Activated naive CD8-positive, alpha-beta T cell treated with anti-CD3 and anti-CD28 coated beads, Interleukin-2, amount 50 U/mL, for 24 hours (primary cell): ENCODE results near the gene RWDD3.

ENCODE experiments used
- ATAC-seq: fragments of 150-1000 bp; cut with Tn5 transposase; one replicate; pipeline ENCODE4 v1.10.0; 2021
- DNase-seq: peaks from one replicate; pipeline ENCODE4 v3.0.0; 2021
- H3K27ac Mint-ChIP-seq: one replicate; pipeline ENCODE4 v1.8.0; 2021; ENCODE audit warnings: mild to moderate bottlenecking, mixed read lengths
- H3K27me3 Mint-ChIP-seq: one replicate; pipeline ENCODE4 v1.8.0; 2021; ENCODE audit warnings: mixed read lengths
- H3K36me3 Mint-ChIP-seq: one replicate; pipeline ENCODE4 v1.8.0; 2021; ENCODE audit warnings: low read depth, mixed read lengths
- H3K4me1 Mint-ChIP-seq: one replicate; pipeline ENCODE4 v1.8.0; 2021; ENCODE audit warnings: mixed read lengths
- H3K4me3 Mint-ChIP-seq: one replicate; pipeline ENCODE4 v1.8.0; 2021; ENCODE audit warnings: mild to moderate bottlenecking, moderate library complexity, mixed read lengths
- H3K9me3 Mint-ChIP-seq: one replicate; pipeline ENCODE4 v1.8.0; 2021; ENCODE audit warnings: mixed read lengths

Gene RWDD3

DNA sequence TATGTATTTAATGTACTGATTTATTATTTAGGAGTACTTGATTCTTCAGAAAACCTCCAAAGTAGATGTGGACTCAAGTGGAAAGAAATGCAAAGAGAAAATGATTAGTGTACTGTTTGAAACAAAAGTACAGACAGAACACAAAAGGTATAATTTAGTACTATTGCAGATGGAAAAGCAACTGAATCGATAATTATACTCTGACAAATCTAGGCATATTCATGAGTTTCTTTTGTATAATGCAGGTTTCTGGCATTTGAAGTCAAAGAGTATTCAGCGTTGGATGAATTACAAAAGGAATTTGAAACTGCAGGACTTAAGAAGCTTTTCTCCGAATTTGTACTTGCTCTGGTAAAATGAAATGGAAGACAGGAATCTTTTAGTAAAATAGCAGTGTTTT, 12.5 kb downstream of the RWDD3 start:
- no peak for DNase-seq
- peaks cover 18% of the 10 kb centered on the region for H3K36me3 Mint-ChIP-seq

DNA sequence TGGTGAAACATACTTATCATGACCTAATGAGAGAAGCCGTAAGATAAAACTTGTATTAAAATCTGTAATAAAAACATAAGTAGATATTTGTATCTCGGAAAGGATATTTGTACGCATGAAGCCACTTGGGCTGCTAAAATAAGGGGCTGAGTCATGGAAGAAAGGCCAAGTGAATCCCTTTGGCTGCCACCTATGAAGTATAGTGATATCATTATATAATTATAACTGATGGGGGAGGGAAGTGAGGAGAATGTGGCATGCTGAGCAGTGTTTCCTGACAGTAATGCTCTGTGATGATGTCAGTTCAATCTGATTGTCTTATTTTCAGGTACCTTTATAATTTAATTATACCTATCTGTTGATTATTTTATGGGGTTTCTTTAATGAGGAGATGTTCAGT, 13.6 kb downstream of the RWDD3 start:
- no peak for ATAC-seq
- Mint-ChIP-seq H3K27me3 (no peaks in the 10 kb centered on the region), H3K27ac (no peak overlapping the region), H3K4me3 (no peak overlapping the region), H3K4me1 (peaks cover 7% of the 10 kb centered on the region), H3K9me3 (no peaks in the 10 kb centered on the region), H3K36me3 (peaks cover 20% of the 10 kb centered on the region)
- DNase-seq = no peak

More for the DNA sequence above, 12.5 kb downstream of the RWDD3 start:
- H3K4me1 Mint-ChIP-seq = peaks cover 3% of the 10 kb centered on the region
- H3K4me3 Mint-ChIP-seq = no peak overlapping the region
- no peak for ATAC-seq
- H3K27ac Mint-ChIP-seq = no peak overlapping the region
- no peaks in the 10 kb centered on the region for H3K27me3 Mint-ChIP-seq
- H3K9me3 Mint-ChIP-seq = peaks cover 5% of the 10 kb centered on the region

DNA sequence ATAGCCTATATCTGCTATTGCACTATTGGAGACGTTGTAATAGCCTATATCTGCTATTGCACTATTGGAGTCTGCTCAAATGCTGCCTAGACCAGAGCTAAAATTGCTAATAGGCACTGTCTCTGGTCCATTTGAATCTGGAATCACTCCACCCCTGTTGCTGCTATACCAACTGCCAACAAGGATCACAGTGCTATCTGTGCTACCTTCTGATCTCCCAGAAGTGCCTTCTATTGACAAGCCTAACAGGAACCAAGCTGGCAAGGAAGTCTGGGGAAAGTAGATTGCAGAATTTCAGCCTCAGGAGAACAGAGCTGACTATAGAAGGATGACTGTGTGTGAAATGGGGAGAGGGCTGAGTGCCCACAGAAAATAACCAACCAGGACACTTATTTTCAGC, 15.9 kb downstream of the RWDD3 start:
- Mint-ChIP-seq H3K27me3 (no peaks in the 10 kb centered on the region), H3K4me1 (peaks cover 4% of the 10 kb centered on the region), H3K9me3 (peaks cover 4% of the 10 kb centered on the region), H3K4me3 (no peak overlapping the region), H3K27ac (no peak overlapping the region), H3K36me3 (peaks cover 26% of the 10 kb centered on the region)
- ATAC-seq = no peak
- no peak for DNase-seq

DNA sequence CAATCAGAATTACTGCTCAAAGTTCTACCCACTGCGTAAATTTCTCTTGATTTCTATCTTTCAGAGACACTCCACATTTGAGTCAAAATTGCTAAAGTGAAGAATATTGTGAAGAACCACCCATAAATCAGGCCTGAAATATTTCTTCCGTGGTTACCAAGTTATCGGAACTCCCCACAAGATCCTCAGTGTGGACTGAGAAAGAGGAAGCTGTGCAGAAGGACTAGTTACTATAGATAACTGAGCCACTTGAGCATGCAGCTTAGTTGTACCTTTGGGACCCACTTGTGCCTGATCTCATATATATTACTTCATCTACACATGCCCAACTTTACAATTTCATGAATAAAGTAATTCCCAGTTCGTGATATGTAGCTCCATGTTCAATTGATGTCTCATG, 18.4 kb downstream of the RWDD3 start:
- Mint-ChIP-seq H3K27me3 (no peaks in the 10 kb centered on the region), H3K9me3 (peaks cover 4% of the 10 kb centered on the region), H3K4me1 (peaks cover 4% of the 10 kb centered on the region), H3K27ac (no peak overlapping the region), H3K4me3 (no peak overlapping the region), H3K36me3 (peaks cover 21% of the 10 kb centered on the region)
- no peak for ATAC-seq
- no peak for DNase-seq

DNA sequence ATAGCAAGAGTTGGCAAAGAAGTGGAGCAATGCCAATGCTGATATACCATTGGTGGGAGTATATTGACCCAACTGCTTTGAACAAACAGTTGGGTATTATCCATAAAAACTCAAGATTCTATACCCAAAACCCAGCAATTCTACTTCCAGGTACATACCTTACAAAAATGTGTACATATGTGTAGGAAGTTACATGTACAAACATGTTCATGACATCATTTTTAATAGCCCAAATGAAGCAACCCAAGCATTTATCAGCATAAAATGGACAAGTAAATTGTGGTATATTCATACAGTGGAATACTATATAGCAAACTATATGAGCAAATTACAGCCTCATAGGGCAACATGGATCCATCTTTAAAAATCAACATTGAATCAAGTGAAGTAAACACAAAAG, 20.9 kb downstream of the RWDD3 start:
- H3K4me1 Mint-ChIP-seq = peaks cover 4% of the 10 kb centered on the region
- no peaks in the 10 kb centered on the region for H3K27me3 Mint-ChIP-seq
- no peak for ATAC-seq
- H3K36me3 Mint-ChIP-seq = peaks cover 21% of the 10 kb centered on the region
- no peak overlapping the region for H3K27ac Mint-ChIP-seq
- H3K4me3 Mint-ChIP-seq = no peak overlapping the region
- peaks cover 4% of the 10 kb centered on the region for H3K9me3 Mint-ChIP-seq
- no peak for DNase-seq

DNA sequence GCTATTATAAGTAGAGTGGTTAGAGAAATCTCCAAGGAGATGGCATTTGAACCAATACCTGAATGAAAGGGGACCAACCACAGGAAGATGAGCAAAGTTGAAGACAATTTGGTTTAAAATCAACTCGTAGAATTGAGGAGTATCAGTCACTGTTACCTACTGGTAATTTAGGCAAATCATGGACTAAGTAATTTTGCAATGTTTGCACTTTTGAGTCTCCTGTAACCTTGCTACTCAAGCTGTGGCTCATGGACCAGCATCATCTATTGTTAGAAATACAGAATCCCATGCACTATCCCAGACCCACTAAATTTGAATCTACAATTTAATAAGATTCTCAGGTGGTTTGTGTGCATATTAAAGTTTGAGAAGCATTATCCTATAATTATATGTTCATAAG, 21.8 kb downstream of the RWDD3 start:
- DNase-seq = no peak
- Mint-ChIP-seq H3K36me3 (peaks cover 21% of the 10 kb centered on the region), H3K27me3 (no peaks in the 10 kb centered on the region), H3K4me3 (no peak overlapping the region), H3K27ac (no peak overlapping the region), H3K4me1 (peaks cover 4% of the 10 kb centered on the region), H3K9me3 (peaks cover 4% of the 10 kb centered on the region)
- ATAC-seq = no peak

DNA sequence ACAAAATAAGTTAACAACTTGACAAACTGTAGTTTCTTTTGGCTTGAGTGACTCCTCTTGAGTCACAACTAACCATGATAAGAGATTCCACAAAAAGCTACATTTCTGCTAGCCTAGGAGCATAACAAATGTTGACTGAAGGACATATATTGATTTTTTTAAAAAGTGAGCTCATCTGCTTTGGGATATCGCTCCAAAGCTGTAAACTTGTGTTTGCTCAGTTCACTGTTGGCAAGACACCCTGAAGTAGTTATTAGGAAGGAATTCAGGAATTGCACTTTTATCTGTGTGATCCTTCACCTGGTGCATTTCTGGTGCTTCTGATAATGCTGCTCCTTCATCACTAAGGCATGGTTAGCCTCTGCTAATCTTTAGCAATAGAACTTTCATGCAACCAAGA, 23.7 kb downstream of the RWDD3 start:
- DNase-seq = no peak
- Mint-ChIP-seq H3K4me3 (no peak overlapping the region), H3K27me3 (no peaks in the 10 kb centered on the region), H3K36me3 (peaks cover 10% of the 10 kb centered on the region), H3K4me1 (no peaks in the 10 kb centered on the region), H3K9me3 (peaks cover 4% of the 10 kb centered on the region), H3K27ac (no peak overlapping the region)
- ATAC-seq = no peak

DNA sequence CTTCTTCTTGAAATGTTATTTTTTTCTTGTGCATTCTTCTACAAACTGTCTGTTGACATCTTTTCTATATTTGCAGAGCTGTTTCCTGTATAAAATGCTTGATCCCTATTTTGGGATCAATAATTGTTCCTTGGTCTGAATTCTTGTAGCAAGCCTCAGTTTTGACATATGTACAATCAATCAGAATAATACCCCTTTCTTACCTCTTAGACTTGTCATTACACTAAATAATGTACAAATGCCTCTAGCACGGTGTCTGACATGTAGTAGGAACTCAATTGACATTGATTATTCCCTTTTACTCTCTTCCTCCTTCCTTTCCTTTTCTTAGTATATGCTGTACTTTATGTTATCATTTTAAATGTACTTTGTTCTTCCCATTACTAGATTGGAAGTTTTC, 25.2 kb downstream of the RWDD3 start:
- Mint-ChIP-seq H3K4me3 (no peak overlapping the region), H3K4me1 (no peaks in the 10 kb centered on the region), H3K27me3 (no peaks in the 10 kb centered on the region), H3K36me3 (no peaks in the 10 kb centered on the region), H3K27ac (no peak overlapping the region), H3K9me3 (no peaks in the 10 kb centered on the region)
- DNase-seq (no peak), ATAC-seq (no peak)

DNA sequence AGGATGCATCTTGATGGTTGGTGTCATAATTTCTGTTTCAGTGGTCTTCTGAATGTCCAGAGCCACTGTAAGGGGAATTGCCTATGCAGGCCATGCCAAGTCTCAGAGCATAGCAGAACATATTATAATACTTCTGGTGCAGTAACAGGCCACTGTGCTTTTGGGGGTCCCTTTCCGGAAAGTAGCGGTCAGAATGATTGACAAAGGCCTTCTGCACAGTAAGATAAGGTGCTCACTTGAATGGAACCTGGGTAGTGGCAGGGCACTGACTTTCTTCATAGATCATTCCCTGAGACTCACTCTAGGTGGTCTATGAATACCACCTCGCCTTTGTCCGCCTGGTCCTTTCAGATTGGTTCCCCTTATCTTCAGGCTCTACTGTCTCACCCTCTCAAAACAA, 28.9 kb downstream of the RWDD3 start:
- peaks cover 2% of the 10 kb centered on the region for H3K27me3 Mint-ChIP-seq
- no peak for ATAC-seq
- no peak overlapping the region for H3K27ac Mint-ChIP-seq
- no peaks in the 10 kb centered on the region for H3K36me3 Mint-ChIP-seq
- no peaks in the 10 kb centered on the region for H3K9me3 Mint-ChIP-seq
- no peak overlapping the region for H3K4me3 Mint-ChIP-seq
- no peak for DNase-seq
- no peaks in the 10 kb centered on the region for H3K4me1 Mint-ChIP-seq

DNA sequence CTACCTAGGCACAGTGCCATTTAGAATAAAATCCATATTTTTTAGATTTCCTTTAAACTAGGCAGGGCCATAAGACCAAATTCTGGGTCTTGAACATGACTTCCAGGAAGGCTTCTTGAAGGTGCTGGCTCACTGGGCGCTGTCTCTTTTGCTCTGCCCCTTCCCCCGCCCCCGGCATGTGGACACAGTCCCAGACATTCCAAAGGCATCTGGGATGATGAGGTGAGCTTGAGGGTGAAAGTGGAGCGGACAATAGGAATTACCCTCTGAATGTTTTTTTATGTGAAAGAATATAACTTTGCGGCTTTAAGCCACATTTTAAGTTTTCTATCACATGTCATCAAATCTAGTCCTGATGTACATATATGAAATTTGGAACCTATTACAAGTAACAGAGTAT, 29.4 kb downstream of the RWDD3 start:
- H3K9me3 Mint-ChIP-seq = no peaks in the 10 kb centered on the region
- ATAC-seq (no peak), DNase-seq (no peak)
- no peak overlapping the region for H3K4me3 Mint-ChIP-seq
- no peaks in the 10 kb centered on the region for H3K36me3 Mint-ChIP-seq
- H3K27me3 Mint-ChIP-seq = peaks cover 2% of the 10 kb centered on the region
- no peak overlapping the region for H3K27ac Mint-ChIP-seq
- H3K4me1 Mint-ChIP-seq = no peaks in the 10 kb centered on the region

DNA sequence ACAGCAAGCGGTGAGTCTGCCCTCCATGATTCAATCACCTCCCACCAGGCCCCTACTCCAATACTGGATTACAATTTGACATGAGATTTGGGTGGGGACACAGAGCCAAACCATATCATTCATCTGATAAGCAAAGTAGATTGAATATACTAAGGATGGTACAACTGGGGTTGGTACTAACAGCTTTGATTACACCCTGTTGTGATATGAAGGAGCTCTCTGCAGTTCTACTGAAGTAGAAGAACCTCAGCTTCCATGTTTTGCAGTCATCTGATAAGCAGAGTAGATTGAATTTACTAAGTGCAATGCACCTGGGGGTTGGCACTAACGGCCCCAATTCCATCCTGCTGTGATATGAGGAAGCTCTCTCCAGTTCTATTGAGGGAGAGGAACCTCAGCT, 31.1 kb downstream of the RWDD3 start:
- no peaks in the 10 kb centered on the region for H3K36me3 Mint-ChIP-seq
- ATAC-seq (no peak), DNase-seq (no peak)
- H3K4me3 Mint-ChIP-seq = no peak overlapping the region
- no peaks in the 10 kb centered on the region for H3K9me3 Mint-ChIP-seq
- H3K4me1 Mint-ChIP-seq = no peaks in the 10 kb centered on the region
- H3K27ac Mint-ChIP-seq = no peak overlapping the region
- H3K27me3 Mint-ChIP-seq = peaks cover 5% of the 10 kb centered on the region

DNA sequence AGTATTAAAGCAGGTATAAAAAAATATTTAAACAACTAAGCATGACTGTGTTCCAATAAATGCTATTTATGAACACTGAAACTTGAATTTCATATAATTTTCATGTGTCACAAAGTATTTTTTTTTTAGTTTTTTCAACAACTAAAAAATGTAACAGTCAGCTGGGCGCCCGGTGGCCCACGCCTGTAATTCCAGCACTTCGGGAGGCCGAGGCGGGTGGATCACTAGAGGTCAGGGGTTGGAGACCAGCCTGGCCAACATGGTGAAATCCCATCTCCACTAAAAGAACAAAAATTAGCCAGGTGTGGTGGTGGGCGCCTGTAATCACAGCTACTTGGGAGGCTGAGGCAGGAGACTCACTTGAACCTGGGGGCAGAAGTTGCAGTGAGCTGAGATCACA, 42.4 kb downstream of the RWDD3 start:
- DNase-seq (no peak), ATAC-seq (no peak)
- H3K27ac Mint-ChIP-seq = no peak overlapping the region
- peaks cover 16% of the 10 kb centered on the region for H3K9me3 Mint-ChIP-seq
- no peaks in the 10 kb centered on the region for H3K36me3 Mint-ChIP-seq
- H3K4me3 Mint-ChIP-seq = no peak overlapping the region
- H3K27me3 Mint-ChIP-seq = peaks cover 10% of the 10 kb centered on the region
- H3K4me1 Mint-ChIP-seq = no peaks in the 10 kb centered on the region

DNA sequence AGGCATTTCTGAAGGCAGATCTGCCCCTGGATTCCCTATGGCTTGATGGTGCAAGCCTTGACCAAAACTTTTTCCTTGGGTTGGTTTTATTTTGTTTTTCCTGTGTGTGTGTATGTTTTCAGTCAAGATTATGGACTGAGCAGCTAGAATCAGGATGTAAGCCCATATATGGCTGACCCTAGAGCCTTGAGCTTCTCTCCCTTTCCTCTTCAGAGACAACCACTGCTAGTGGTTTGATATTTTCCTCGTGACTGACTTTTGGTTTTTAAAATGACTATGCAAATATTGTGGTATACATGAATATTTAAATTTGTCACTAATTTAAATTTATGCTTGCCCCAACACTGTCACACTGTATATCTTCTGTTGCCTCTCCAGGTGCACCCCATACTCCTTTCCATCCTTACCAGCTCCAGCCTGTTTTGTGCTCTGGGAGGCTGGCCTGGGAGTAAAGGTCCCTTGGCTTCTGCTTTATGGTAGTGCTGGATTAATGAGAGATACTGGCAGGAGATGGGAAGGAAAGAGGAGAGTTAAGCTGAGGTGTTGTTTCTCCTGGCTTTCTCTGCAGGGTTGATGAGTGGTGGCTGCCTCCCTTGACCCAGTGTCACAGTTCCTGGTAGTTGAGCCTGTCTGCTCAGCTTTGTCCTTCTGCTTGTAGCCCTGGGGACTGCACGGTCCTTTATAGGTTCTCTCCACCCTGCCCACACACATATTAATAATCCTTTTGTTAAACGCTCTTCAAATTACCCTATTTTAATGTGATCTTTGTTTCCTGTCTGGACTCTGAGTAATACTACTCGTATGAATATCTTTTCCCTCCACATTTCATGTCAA, 44.4 kb downstream of the RWDD3 start:
- Mint-ChIP-seq H3K36me3 (no peaks in the 10 kb centered on the region), H3K4me1 (no peaks in the 10 kb centered on the region), H3K4me3 (no peak overlapping the region), H3K9me3 (no peaks in the 10 kb centered on the region), H3K27ac (no peak overlapping the region), H3K27me3 (peaks cover 4% of the 10 kb centered on the region)
- ATAC-seq (no peak), DNase-seq (no peak)

DNA sequence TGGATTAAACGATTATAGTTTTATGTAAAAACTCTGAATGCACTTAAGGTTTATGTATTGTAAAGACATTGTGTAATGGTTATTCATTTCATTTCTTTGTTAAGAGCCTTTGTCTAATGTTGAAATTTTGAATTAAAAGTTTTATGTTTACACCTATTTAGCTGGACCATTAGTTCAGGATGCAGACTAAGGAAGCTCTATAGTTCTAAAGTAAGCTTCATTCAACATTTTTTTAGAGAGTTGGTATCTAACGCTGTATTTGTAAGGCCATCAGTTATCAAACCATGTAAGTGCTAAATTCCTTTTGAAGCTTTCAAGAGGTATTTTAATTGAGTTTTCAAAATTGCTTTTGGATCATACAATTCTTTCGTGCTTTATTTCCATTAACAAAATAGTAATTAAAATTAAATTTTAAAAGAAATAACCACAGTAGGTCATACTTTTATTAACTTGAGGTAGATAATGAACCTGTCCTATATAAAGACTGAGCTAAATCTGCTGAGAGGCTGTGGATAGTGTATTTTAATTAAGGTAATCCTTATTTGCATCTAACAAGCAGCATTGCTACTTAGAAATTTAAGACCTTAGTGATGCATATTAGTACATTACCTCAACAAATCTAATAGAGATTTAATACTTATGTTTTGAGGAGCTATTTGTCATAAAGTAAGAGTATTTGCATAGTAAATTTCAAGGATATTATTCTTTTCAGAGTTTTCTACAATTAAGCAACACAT, 47.9 kb downstream of the RWDD3 start:
- Mint-ChIP-seq H3K27me3 (peaks cover 4% of the 10 kb centered on the region), H3K4me1 (no peaks in the 10 kb centered on the region), H3K9me3 (no peaks in the 10 kb centered on the region), H3K36me3 (no peaks in the 10 kb centered on the region), H3K27ac (no peak overlapping the region), H3K4me3 (no peak overlapping the region)
- no peak for ATAC-seq
- no peak for DNase-seq

DNA sequence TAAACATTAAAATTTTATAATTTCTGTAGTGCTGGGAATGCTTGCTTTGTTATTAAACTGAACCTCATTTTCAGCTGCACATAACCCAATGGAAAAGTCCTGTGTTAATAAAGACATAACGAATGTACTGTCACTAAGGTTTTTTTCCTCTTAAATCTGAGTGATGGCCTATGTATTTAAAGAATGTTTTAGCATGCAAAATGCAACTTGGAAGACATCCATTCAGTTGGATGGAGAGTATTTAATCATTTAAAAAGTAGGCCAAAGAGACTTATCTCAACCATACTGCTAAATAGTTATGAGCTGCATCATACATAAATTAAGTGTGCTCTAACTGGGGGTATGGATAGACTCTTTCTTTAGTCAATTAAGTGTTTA, 48.5 kb downstream of the RWDD3 start:
- no peaks in the 10 kb centered on the region for H3K9me3 Mint-ChIP-seq
- no peak overlapping the region for H3K27ac Mint-ChIP-seq
- H3K36me3 Mint-ChIP-seq = no peaks in the 10 kb centered on the region
- H3K4me1 Mint-ChIP-seq = no peaks in the 10 kb centered on the region
- peaks cover 4% of the 10 kb centered on the region for H3K27me3 Mint-ChIP-seq
- DNase-seq (no peak), ATAC-seq (no peak)
- H3K4me3 Mint-ChIP-seq = no peak overlapping the region
